ENCODE measurements around the gene DCUN1D2. TPM values are rescaled to one million over a fixed set of nuclear protein-coding genes. Genes with fewer than 3 reads are reported as not detected.

The DCUN1D2 gene
- polyA plus RNA-seq, 3 donors = 3.1 to 16.7 (median 6.1) TPM

GRCh38 chr13:113429608-113429985 lies 60.9 kb downstream of the DCUN1D2 start:
- Histone ChIP-seq H3K9ac (ENCODE audit: insufficient read depth, low read length, poor library complexity, severe bottlenecking) (no peak overlapping the region), H3K4me3 (replicated peaks in 1 of 3; ENCODE audit: low read depth in 2 of 3, low read length in 3 of 3) (no peak overlapping the region), H3K79me2 (ENCODE audit: insufficient read depth, low read length) (no peaks in the 10 kb centered on the region), H3K36me3 (replicated peaks in 1 of 2; ENCODE audit: control insufficient read depth in 1 of 2, insufficient read depth in 2 of 2, low read length in 2 of 2) (no peaks in the 10 kb centered on the region), H2AFZ (ENCODE audit: insufficient read depth, low read depth, low read length, poor library complexity, severe bottlenecking) (no peak overlapping the region), H3K27ac (ENCODE audit: low read depth in 1 of 2, low read length in 2 of 2) (no peak overlapping the region), H3K4me1 (ENCODE audit: control insufficient read depth in 1 of 2, insufficient read depth in 2 of 2, low read length in 2 of 2) (no peaks in the 10 kb centered on the region), H3K9me3 (replicated peaks in 1 of 2; ENCODE audit: control insufficient read depth in 1 of 2, insufficient read depth in 1 of 2, low read length in 2 of 2) (no peaks in the 10 kb centered on the region), H4K20me1 (ENCODE audit: insufficient read depth, low read length) (no peaks in the 10 kb centered on the region), H3K27me3 (ENCODE audit: control insufficient read depth in 2 of 2, insufficient read depth in 2 of 2, low read length in 2 of 2) (no peaks in the 10 kb centered on the region), H3K4me2 (replicated peaks; ENCODE audit: extremely low read depth, low read length, poor library complexity, severe bottlenecking) (no peak overlapping the region)
- 80% methylated on average over 15 of the region's 16 CpGs for WGBS (ENCODE audit: insufficient coverage)
- intact Hi-C loops (cut with micrococcal nuclease) = no loop called here
- Mint-ChIP-seq H3K36me3 (peaks cover 0 to 2% of the 10 kb centered on the region in 2 donors), H3K27ac (no peak overlapping the region), H3K27me3 (ENCODE audit: low read depth in 3 of 3) (peaks cover 0 to 5% (median 0%) of the 10 kb centered on the region in 3 donors), H3K4me3 (no peak overlapping the region), H3K9me3 (peaks cover 0 to 4% (median 0%) of the 10 kb centered on the region in 7 donors), H3K4me1 (no peaks in the 10 kb centered on the region)
- no peak for TF ChIP-seq CTCF (IDR thresholded peaks at IDR 0.05)
- DNase-seq = no peak

GRCh38 chr13:113428871-113429607 lies 61.5 kb downstream of the DCUN1D2 start:
- no peaks in the 10 kb centered on the region for H3K9me3 ChIP-seq (replicated peaks in 1 of 2; ENCODE audit: control insufficient read depth in 1 of 2, insufficient read depth in 1 of 2, low read length in 2 of 2)
- 96% methylated on average over 39 of the region's 45 CpGs for WGBS (ENCODE audit: insufficient coverage)
- TF ChIP-seq CTCF (IDR thresholded peaks at IDR 0.05) = no peak
- H4K20me1 ChIP-seq (ENCODE audit: insufficient read depth, low read length) = no peaks in the 10 kb centered on the region
- no peak overlapping the region for H2AFZ ChIP-seq (ENCODE audit: insufficient read depth, low read depth, low read length, poor library complexity, severe bottlenecking)
- intact Hi-C loops (cut with micrococcal nuclease) = no loop called here
- no peaks in the 10 kb centered on the region for H3K79me2 ChIP-seq (ENCODE audit: insufficient read depth, low read length)
- H3K9ac ChIP-seq (ENCODE audit: insufficient read depth, low read length, poor library complexity, severe bottlenecking) = no peak overlapping the region
- H3K27me3 ChIP-seq (ENCODE audit: control insufficient read depth in 2 of 2, insufficient read depth in 2 of 2, low read length in 2 of 2) = no peaks in the 10 kb centered on the region
- Mint-ChIP-seq H3K9me3 (peaks cover 0 to 4% (median 0%) of the 10 kb centered on the region in 7 donors), H3K27ac (no peak overlapping the region), H3K4me3 (no peak overlapping the region), H3K36me3 (peaks cover 0 to 2% of the 10 kb centered on the region in 2 donors), H3K27me3 (ENCODE audit: low read depth in 3 of 3) (peaks cover 0 to 5% (median 0%) of the 10 kb centered on the region in 3 donors), H3K4me1 (no peaks in the 10 kb centered on the region)
- H3K36me3 ChIP-seq (replicated peaks in 1 of 2; ENCODE audit: control insufficient read depth in 1 of 2, insufficient read depth in 2 of 2, low read length in 2 of 2) = no peaks in the 10 kb centered on the region
- DNase-seq = no peak
- no peaks in the 10 kb centered on the region for H3K4me1 ChIP-seq (ENCODE audit: control insufficient read depth in 1 of 2, insufficient read depth in 2 of 2, low read length in 2 of 2)
- H3K4me2 ChIP-seq (replicated peaks; ENCODE audit: extremely low read depth, low read length, poor library complexity, severe bottlenecking) = no peak overlapping the region
- no peak overlapping the region for H3K27ac ChIP-seq (ENCODE audit: low read depth in 1 of 2, low read length in 2 of 2)
- no peak overlapping the region for H3K4me3 ChIP-seq (replicated peaks in 1 of 3; ENCODE audit: low read depth in 2 of 3, low read length in 3 of 3)
